Fibroblast of pulmonary artery (primary cell): Measurements from ENCODE around the gene E2F3.

Experiments used
- DNase-seq: peaks from one replicate; pipeline ENCODE4 v3.0.0-alpha.2; 2010; ENCODE audit warnings: low read depth
- H3K4me3 ChIP-seq: replicated peaks from 2 replicates; pipeline ENCODE4 v1.5.1; 2011; ENCODE audit warnings: low read depth, mild to moderate bottlenecking, control low read depth, low read length, moderate library complexity
- CTCF ChIP-seq: IDR thresholded peaks from 2 replicates; pipeline ENCODE4 v1.5.1; 2011; ENCODE audit warnings: mild to moderate bottlenecking, control low read depth, low read length, inconsistent platforms; ENCODE audit errors: missing control alignments

The E2F3 gene

GRCh38 chr6:20400456-20401204 is 1.0 kb upstream of the E2F3 start:
- peak overlapping the region; percentile 75 for H3K4me3 ChIP-seq
- peak; percentile 51 for TF ChIP-seq CTCF
- DNase-seq, result peak; percentile 38

GRCh38 chr6:20402092-20402341 is 338 bp downstream of the E2F3 start:
- no peak for TF ChIP-seq CTCF
- peak overlapping the region; percentile 65 for H3K4me3 ChIP-seq
- no peak for DNase-seq

GRCh38 chr6:20402342-20403069 is 827 bp downstream of the E2F3 start:
- TF ChIP-seq CTCF, result no peak
- peak overlapping the region; percentile 65 for H3K4me3 ChIP-seq
- no peak for DNase-seq

GRCh38 chr6:20403070-20403765 is 1.5 kb downstream of the E2F3 start:
- TF ChIP-seq CTCF, result no peak
- DNase-seq, result peak; percentile 81
- H3K4me3 ChIP-seq, result peak overlapping the region; percentile 65

GRCh38 chr6:20403766-20404640 is 2.3 kb downstream of the E2F3 start:
- TF ChIP-seq CTCF, result no peak
- peak; percentile 67 for DNase-seq
- peak overlapping the region; percentile 65 for H3K4me3 ChIP-seq

- H3K4me3 ChIP-seq, result peak overlapping the region; percentile 65
- peak; percentile 80 for DNase-seq
- TF ChIP-seq CTCF, result peak; percentile 75
Observed at GRCh38 chr6:20404641-20405032, 3.0 kb downstream of the E2F3 start.
